GM23338 (cell line): ENCODE data around the gene ZNF148.
"Not testable (repeated sequence)": the region's sequence is repeated elsewhere in the genome, so short reads cannot be mapped to it uniquely, and the experiment has no call there.

Experiments used
- CREB1 ChIP-seq: fragments of 250-450 bp; sonication (Bioruptor Pico); IDR thresholded peaks from 2 replicates; pipeline ENCODE4 v1.5.0; 2020; ENCODE audit warnings: low read depth, mild to moderate bottlenecking, moderate library complexity
- CTCF ChIP-seq, 2 experiments: fragments of 200-600 bp in 1 of 2; sonication (generic) in 1 of 2; conservative IDR thresholded peaks; 2 replicates each; pipeline versions ENCODE4 v1.5.1 to v1.6.1; 2016 to 2017; ENCODE audit warnings: antibody characterized with exemption in 2 of 2, low read depth in 2 of 2, mild to moderate bottlenecking in 2 of 2, moderate library complexity in 1 of 2
- ETS1 ChIP-seq: IDR thresholded peaks from 2 replicates; pipeline ENCODE4 v1.6.1; 2016; ENCODE audit warnings: antibody characterized with exemption
- EZH2 ChIP-seq: fragments of 200-600 bp; sonication (generic); IDR thresholded peaks from one replicate; pipeline ENCODE4 v1.8.0; 2017; ENCODE audit warnings: antibody characterized with exemption, mild to moderate bottlenecking, low read depth; ENCODE audit not compliant: unreplicated experiment
- EZH2phosphoT487 ChIP-seq: fragments of 200-600 bp; sonication (generic); IDR thresholded peaks from one replicate; pipeline ENCODE4 v1.8.1; 2018; ENCODE audit warnings: antibody characterized with exemption; ENCODE audit not compliant: unreplicated experiment
- POLR2AphosphoS5 ChIP-seq: IDR thresholded peaks from 2 replicates; pipeline ENCODE4 v1.6.1; 2016; ENCODE audit warnings: antibody characterized with exemption, low read depth
- REST ChIP-seq: IDR thresholded peaks from one replicate; pipeline ENCODE4 v1.6.1; 2018; ENCODE audit warnings: antibody characterized with exemption; ENCODE audit not compliant: unreplicated experiment
- STAT1 ChIP-seq: IDR thresholded peaks from one replicate; pipeline ENCODE4 v1.6.1; 2016; ENCODE audit warnings: antibody characterized with exemption; ENCODE audit not compliant: unreplicated experiment
- ZNF462 ChIP-seq: fragments of 250-450 bp; sonication (Bioruptor Pico); IDR thresholded peaks from 2 replicates; pipeline ENCODE4 v1.5.0; 2020; ENCODE audit warnings: mild to moderate bottlenecking, moderate library complexity

- TF ChIP-seq ZNF462 (CRISPR knock-in tag); CTCF (conservative IDR thresholded peaks at IDR 0.05; ENCODE audit: low read depth in 2 of 2); POLR2AphosphoS5; REST; EZH2phosphoT487; CREB1 (CRISPR knock-in tag); EZH2; STAT1; ETS1: not testable (repeated sequence)
Measured at GRCh38 chr3:125388369-125388768, 13.2 kb upstream of the ZNF148 start.
